Right cardiac atrium (tissue), 5 donors: Measurements from ENCODE around the gene WIF1. TPM values are rescaled to one million over a fixed set of nuclear protein-coding genes. Genes with fewer than 3 reads are reported as not detected.
A peak's percentile ranks its signal among the peaks of the same experiment; 100 is the strongest.

Experiments
- ATAC-seq, 2 donors: fragments of 200-7000 bp; cut with Tn5 transposase; one replicate each; pipeline versions ENCODE4 v1.8.0 to v1.9.1; 2020; ENCODE audit warnings: moderate library complexity in 2 of 2, mild to moderate bottlenecking in 1 of 2
- DNase-seq, 3 donors: peaks; one replicate each; pipeline ENCODE4 v3.0.0-alpha.2; 2020
- H3K27ac ChIP-seq: one replicate; pipeline ENCODE4 v1.5.1; 2013; ENCODE audit warnings: mild to moderate bottlenecking, low read length, control low read depth, moderate library complexity
- H3K27me3 ChIP-seq: one replicate; pipeline ENCODE4 v1.6.1; 2013; ENCODE audit not compliant: control insufficient read depth, insufficient read depth
- H3K4me1 ChIP-seq: one replicate; pipeline ENCODE4 v1.6.1; 2013; ENCODE audit warnings: low read length; ENCODE audit not compliant: control insufficient read depth, insufficient read depth
- H3K4me3 ChIP-seq: one replicate; pipeline ENCODE4 v1.5.1; 2013; ENCODE audit warnings: low read length, control low read depth
- H3K9me3 ChIP-seq: one replicate; pipeline ENCODE4 v1.6.1; 2013; ENCODE audit warnings: low read length; ENCODE audit not compliant: control insufficient read depth
- WGBS: extraction: QIAGEN DNeasy Blood & Tissue Kit; methylation state at CpG from one replicate; pipeline ENCODE4 v1.1.7; 2013; 5-methylcytosine and 5-hydroxymethylcytosine counted together
- intact Hi-C, 4 donors: fragments of 100-400 bp; cut with DNase I; formaldehyde crosslinking; loops; one replicate each; pipeline versions ENCODE4 v1.11.0 to v1.14.0; 2022 to 2023
- polyA plus RNA-seq: library from polyadenylated mRNA; stranded (reverse); fragments of 200-250 nt; gene quantifications from one replicate; pipeline ENCODE4 v1.2.3, GENCODE V29; 2013
- total RNA-seq, 4 donors: library from RNA; stranded (reverse); fragmentation: NEBNext Ultra II Directional; extraction: Animal tissue kit (Norgen Biotek cat#: 25700); gene quantifications; one replicate each; pipeline ENCODE4 v1.2.1, GENCODE V29; 2021
- donor health status: healthy with polysubstance abuse.
- donor health status: DM: no; HTN: yes; CAD: no.
- donor health status: DM: no; HTN: no; CAD: no.
- donor health status: DM: no; HTN: yes; CAD: no; lungs with severe emphysema.
- donor health status: DM: yes; HTN: yes; CAD: no.

The WIF1 gene
- total and polyA plus RNA-seq, 5 donors, result 0.29 to 0.67 (median 0.38) TPM; not detected in 2

DNA sequence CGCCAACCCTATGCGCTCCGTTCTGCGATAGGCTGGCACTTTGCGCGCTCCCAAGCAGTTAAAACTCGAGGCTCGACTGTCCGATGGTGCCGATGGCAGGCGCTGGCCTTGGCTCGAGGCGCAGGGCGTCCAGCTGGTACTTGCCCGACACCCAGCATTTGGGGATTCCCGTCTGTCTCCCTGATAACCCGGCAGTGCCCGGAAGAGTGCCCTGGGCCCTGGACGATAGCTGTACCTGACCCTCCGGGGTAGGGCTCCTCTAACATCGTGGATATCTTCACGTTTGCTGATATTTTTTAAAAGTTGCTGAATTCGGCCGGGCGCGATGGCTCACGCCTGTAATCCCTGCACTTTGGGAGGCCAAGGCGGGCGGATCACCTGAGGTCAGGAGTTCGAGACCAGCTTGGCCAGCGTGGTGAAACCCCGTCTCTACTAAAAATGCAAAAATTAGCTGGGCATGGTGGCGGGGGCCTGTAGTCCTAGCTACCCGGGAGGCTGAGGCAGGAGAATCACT is 908 bp upstream of the WIF1 start:
- Histone ChIP-seq H3K27me3 (peaks cover 5% of the 10 kb centered on the region), H3K27ac (no peak overlapping the region), H3K4me3 (no peak overlapping the region), H3K9me3 (no peaks in the 10 kb centered on the region), H3K4me1 (no peaks in the 10 kb centered on the region)
- DNase-seq (peak in 2 of 3 donors; percentile 39 to 41), ATAC-seq (peak in 1 of 2 donors; percentile 19)
- WGBS, result 74% methylated on average over 34 of the region's 34 CpGs
- intact Hi-C loops, result loop anchor here in 3 of 4 donors (5.0 to 10.0 kb wide), 3 partner anchors 230 to 327 kb away; no protein-coding TSS in a partner anchor

DNA sequence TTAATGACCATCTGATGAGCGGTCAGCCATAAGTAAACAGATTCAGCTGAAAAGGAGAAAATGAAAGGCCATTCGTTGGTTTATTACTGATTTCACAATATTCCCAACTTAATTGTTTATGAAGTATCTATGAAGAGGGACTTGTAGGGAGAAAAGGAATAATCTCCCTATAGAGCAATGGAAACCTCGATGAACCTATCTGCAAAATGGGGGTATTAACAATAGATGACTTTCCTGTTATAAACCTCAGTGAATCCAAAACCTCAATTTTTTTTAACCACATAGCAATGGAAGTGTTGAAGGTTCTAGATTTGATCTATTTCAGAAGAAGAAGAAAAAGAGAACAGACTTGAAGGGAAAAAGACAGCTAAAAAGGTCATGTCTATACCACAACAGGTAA is 2.0 kb downstream of the WIF1 start:
- Histone ChIP-seq H3K27me3 (no peaks in the 10 kb centered on the region), H3K27ac (no peak overlapping the region), H3K9me3 (no peaks in the 10 kb centered on the region), H3K4me3 (no peak overlapping the region), H3K4me1 (no peaks in the 10 kb centered on the region)
- no peak for DNase-seq
- intact Hi-C loops, result loop anchor here in 1 of 4 donors (10.0 kb wide), 1 partner anchor 224 kb away; no protein-coding TSS in a partner anchor
- ATAC-seq, result no peak
- WGBS, result 92% methylated on average over 3 of the region's 3 CpGs

DNA sequence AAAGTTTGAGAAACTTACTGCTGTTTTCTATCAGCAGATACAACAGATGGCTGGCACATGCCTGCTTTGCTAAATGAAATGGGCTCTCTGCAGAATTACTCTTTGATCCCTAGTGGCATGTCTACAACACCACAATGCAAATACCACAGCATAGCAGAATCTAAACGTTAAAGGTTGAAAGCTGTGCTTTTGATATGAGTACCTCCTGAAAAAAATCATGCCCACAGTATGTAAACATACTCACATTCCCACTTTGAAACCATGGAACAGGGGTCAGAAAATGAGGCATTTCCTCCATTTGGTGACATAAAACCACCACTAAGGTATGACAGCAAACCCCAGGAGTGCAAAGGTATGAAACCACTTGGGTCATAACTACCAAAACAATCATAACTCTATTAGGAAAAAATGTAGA is 7.5 kb downstream of the WIF1 start:
- Histone ChIP-seq H3K9me3 (no peaks in the 10 kb centered on the region), H3K4me1 (no peaks in the 10 kb centered on the region), H3K4me3 (no peak overlapping the region), H3K27me3 (no peaks in the 10 kb centered on the region), H3K27ac (no peak overlapping the region)
- ATAC-seq, result no peak
- intact Hi-C loops, result loop anchor here in 1 of 4 donors (10.0 kb wide), 1 partner anchor 219 kb away; no protein-coding TSS in a partner anchor
- 23% methylated on average over 1 of the region's 1 CpG for WGBS
- no peak for DNase-seq

DNA sequence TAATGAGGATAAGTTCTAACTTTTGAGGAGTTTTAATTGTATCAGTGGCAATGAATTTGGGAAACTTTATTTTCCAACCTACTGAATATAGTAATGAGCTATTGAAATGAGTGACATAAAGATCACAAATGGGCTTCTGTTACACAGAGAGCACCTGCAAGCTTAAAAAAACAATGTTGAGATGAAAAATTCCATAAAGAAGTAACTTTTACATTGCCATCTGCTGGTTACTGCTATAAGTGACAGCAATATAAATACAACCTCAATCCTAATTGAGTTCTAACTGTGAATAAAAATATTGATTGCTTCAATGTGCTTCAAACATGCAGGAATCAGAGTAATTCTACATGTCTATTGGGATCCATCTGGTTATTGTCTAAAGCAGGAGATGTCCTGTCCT is 14.2 kb downstream of the WIF1 start:
- ATAC-seq (no peak), DNase-seq (no peak)
- no peaks in the 10 kb centered on the region for H3K9me3 ChIP-seq
- no peak overlapping the region for H3K27ac ChIP-seq
- intact Hi-C loops, result loop anchor here in 1 of 4 donors (5.0 kb wide), 1 partner anchor 215 kb away; no protein-coding TSS in a partner anchor
- H3K27me3 ChIP-seq, result no peaks in the 10 kb centered on the region
- no peak overlapping the region for H3K4me3 ChIP-seq
- no peaks in the 10 kb centered on the region for H3K4me1 ChIP-seq

DNA sequence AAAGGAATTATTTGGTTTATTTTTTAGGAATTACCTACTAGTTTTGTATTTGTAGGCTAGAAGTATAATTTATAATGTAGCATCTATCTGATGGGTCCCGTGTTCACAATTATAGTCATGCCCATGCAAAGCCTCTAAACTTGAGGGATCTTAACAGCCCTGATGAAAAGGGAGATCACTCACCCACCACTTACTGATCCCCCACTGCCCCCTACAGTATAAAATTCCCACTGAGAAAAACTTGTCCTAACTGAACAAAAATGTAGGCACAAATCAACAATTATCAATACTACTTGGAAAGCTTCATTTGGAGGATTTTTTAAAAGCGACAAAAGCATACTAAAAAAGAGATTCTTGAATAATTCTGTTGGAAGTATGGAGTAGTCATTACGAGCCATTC is 21.0 kb downstream of the WIF1 start:
- Histone ChIP-seq H3K27me3 (no peaks in the 10 kb centered on the region), H3K4me3 (no peak overlapping the region), H3K4me1 (no peaks in the 10 kb centered on the region), H3K27ac (no peak overlapping the region), H3K9me3 (no peaks in the 10 kb centered on the region)
- 65% methylated on average over 3 of the region's 3 CpGs for WGBS
- intact Hi-C loops, result no loop called here
- DNase-seq (no peak), ATAC-seq (no peak)

- intact Hi-C loops, result no loop called here
- no peak for ATAC-seq
- Histone ChIP-seq H3K27me3 (no peaks in the 10 kb centered on the region), H3K4me1 (no peaks in the 10 kb centered on the region), H3K27ac (no peak overlapping the region), H3K4me3 (no peak overlapping the region), H3K9me3 (no peaks in the 10 kb centered on the region)
- DNase-seq, result no peak
- 77% methylated on average over 3 of the region's 3 CpGs for WGBS
These were observed 21.9 kb downstream of the WIF1 start for GRCh38 chr12:65099182-65099581.

GRCh38 chr12:65098364-65098763 is 22.7 kb downstream of the WIF1 start:
- H3K27ac ChIP-seq, result no peak overlapping the region
- 85% methylated on average over 3 of the region's 3 CpGs for WGBS
- no peaks in the 10 kb centered on the region for H3K9me3 ChIP-seq
- no peak overlapping the region for H3K4me3 ChIP-seq
- intact Hi-C loops, result no loop called here
- no peaks in the 10 kb centered on the region for H3K4me1 ChIP-seq
- DNase-seq (no peak), ATAC-seq (no peak)
- H3K27me3 ChIP-seq, result no peaks in the 10 kb centered on the region

DNA sequence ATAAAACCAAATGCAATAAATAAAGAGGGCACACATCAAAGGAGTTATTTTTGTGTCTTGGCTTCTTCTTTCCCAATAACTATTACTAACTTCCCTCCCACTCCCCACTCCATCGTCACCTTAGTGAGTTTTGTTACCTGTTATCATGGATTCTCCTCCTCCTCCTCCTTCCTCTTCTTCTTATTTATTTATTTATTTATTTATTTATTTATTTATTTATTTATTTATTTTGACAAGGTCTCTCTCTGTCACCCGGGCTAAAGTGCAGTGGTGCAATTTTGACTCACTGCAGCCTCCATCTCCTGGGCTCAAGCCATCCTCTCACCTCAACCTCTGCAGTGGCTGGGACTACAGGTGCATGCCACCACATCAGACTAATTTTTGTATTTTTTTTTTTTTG is 26.4 kb downstream of the WIF1 start:
- DNase-seq (no peak), ATAC-seq (no peak)
- no peak overlapping the region for H3K4me3 ChIP-seq
- WGBS, result 87% methylated on average over 2 of the region's 2 CpGs
- H3K27ac ChIP-seq, result no peak overlapping the region
- intact Hi-C loops, result no loop called here
- H3K9me3 ChIP-seq, result no peaks in the 10 kb centered on the region
- no peaks in the 10 kb centered on the region for H3K27me3 ChIP-seq
- no peaks in the 10 kb centered on the region for H3K4me1 ChIP-seq

GRCh38 chr12:65093606-65094005 is 27.5 kb downstream of the WIF1 start:
- no peak for ATAC-seq
- intact Hi-C loops, result no loop called here
- Histone ChIP-seq H3K4me3 (no peak overlapping the region), H3K27ac (no peak overlapping the region), H3K4me1 (no peaks in the 10 kb centered on the region), H3K27me3 (no peaks in the 10 kb centered on the region), H3K9me3 (no peaks in the 10 kb centered on the region)
- 47% methylated on average over 5 of the region's 5 CpGs for WGBS
- DNase-seq, result no peak

DNA sequence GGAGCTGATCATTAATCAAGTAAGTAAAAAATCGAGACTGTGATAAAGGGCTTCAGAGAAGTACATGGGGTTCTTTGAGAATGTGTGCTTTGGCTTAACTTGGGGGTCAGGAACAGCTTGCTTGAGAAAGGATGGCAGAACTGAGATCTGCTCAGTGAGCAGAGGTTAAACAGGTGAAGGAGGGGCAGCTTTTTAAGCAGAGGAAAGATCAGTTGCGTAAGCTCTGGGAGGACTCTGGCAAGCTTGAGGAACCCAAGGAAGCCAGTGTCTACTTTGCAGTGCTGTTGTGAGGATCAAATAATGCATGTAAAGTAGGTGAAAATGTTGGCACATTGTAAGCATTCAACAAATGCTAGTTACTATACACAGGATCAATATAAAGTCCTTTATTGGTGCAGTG is 30.6 kb downstream of the WIF1 start:
- intact Hi-C loops, result no loop called here
- Histone ChIP-seq H3K4me1 (no peaks in the 10 kb centered on the region), H3K4me3 (no peak overlapping the region), H3K9me3 (no peaks in the 10 kb centered on the region), H3K27me3 (no peaks in the 10 kb centered on the region), H3K27ac (no peak overlapping the region)
- ATAC-seq (no peak), DNase-seq (no peak)
- 75% methylated on average over 2 of the region's 2 CpGs for WGBS

GRCh38 chr12:65086236-65086635 is 34.9 kb downstream of the WIF1 start:
- intact Hi-C loops, result no loop called here

DNA sequence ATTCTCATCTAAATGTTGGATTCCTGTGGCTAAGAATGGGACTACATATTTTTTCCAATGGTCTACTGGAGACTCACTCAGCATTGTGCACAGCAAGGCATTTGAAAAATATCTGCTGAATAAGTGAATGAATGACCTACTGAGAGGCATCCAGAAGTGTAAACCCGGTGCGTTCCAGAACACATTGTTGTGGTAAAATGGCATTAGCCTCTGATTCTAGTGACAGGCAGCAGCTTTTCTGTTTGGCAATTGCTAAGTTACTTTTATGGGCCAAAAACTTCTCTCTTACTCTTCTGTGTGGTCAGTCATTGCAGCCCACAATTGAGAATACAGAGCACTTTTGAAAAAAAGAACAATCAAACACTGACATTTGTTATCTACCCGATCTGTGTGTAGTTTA is 36.5 kb downstream of the WIF1 start:
- no peaks in the 10 kb centered on the region for H3K27me3 ChIP-seq
- WGBS, result 61% methylated on average over 3 of the region's 3 CpGs

More at GRCh38 chr12:65086236-65086635, 34.9 kb downstream of the WIF1 start:
- 54% methylated on average over 2 of the region's 2 CpGs for WGBS
- no peaks in the 10 kb centered on the region for H3K4me1 ChIP-seq
- DNase-seq (no peak), ATAC-seq (no peak)
- H3K9me3 ChIP-seq, result no peaks in the 10 kb centered on the region
- H3K27ac ChIP-seq, result no peak overlapping the region
- H3K27me3 ChIP-seq, result no peaks in the 10 kb centered on the region
- no peak overlapping the region for H3K4me3 ChIP-seq

More for the DNA sequence above, 36.5 kb downstream of the WIF1 start:
- H3K9me3 ChIP-seq, result no peaks in the 10 kb centered on the region
- no peak overlapping the region for H3K27ac ChIP-seq
- ATAC-seq, result no peak
- no peaks in the 10 kb centered on the region for H3K4me1 ChIP-seq
- intact Hi-C loops, result no loop called here
- DNase-seq, result no peak
- H3K4me3 ChIP-seq, result no peak overlapping the region
